H9 (cell line): ENCODE data around the gene PCED1A. TPM values are rescaled to one million over a fixed set of nuclear protein-coding genes. Genes with fewer than 3 reads are reported as not detected.

Source experiments
- DNase-seq: peaks from one replicate; pipeline ENCODE4 v3.0.0-alpha.2; 2017
- H2AFZ ChIP-seq: one replicate; pipeline ENCODE4 v1.6.1; 2013; ENCODE audit warnings: mild to moderate bottlenecking, low read length, control low read depth, moderate library complexity
- H2AK5ac ChIP-seq: 2 replicates; pipeline ENCODE4 v1.6.1; 2013; ENCODE audit warnings: low read length, control low read depth, mixed read lengths; ENCODE audit not compliant: insufficient read length
- H2BK120ac ChIP-seq: one replicate; pipeline ENCODE4 v1.6.1; 2013; ENCODE audit warnings: low read depth, mild to moderate bottlenecking, low read length, control low read depth, inconsistent platforms; ENCODE audit not compliant: poor library complexity, severe bottlenecking
- H2BK12ac ChIP-seq: 2 replicates; pipeline ENCODE4 v1.6.1; 2013; ENCODE audit warnings: low read length, control low read depth, mixed read lengths, low read depth; ENCODE audit not compliant: insufficient read length
- H2BK15ac ChIP-seq: 2 replicates; pipeline ENCODE4 v1.6.1; 2013; ENCODE audit warnings: low read depth, low read length, control low read depth
- H2BK20ac ChIP-seq: one replicate; pipeline ENCODE4 v1.6.1; 2013; ENCODE audit warnings: low read depth, mild to moderate bottlenecking, low read length, control low read depth, inconsistent platforms; ENCODE audit not compliant: poor library complexity, severe bottlenecking
- H2BK5ac ChIP-seq: 2 replicates; pipeline ENCODE4 v1.6.1; 2013; ENCODE audit warnings: low read length, control low read depth, mixed read lengths; ENCODE audit not compliant: insufficient read length
- H3K14ac ChIP-seq: 2 replicates; pipeline ENCODE4 v1.6.1; 2013; ENCODE audit warnings: low read length, control low read depth; ENCODE audit not compliant: insufficient read depth
- H3K18ac ChIP-seq: 2 replicates; pipeline ENCODE4 v1.6.1; 2013; ENCODE audit warnings: low read depth, mild to moderate bottlenecking, mixed read lengths, low read length, control low read depth; ENCODE audit not compliant: insufficient read length
- H3K23ac ChIP-seq: 2 replicates; pipeline ENCODE4 v1.6.1; 2013; ENCODE audit warnings: low read length, control low read depth, mixed read lengths, low read depth; ENCODE audit not compliant: insufficient read length
- H3K23me2 ChIP-seq: 2 replicates; pipeline ENCODE4 v1.6.1; 2013; ENCODE audit warnings: low read depth, mild to moderate bottlenecking, mixed read lengths, low read length, control low read depth; ENCODE audit not compliant: insufficient read length, poor library complexity, severe bottlenecking
- H3K27ac ChIP-seq: 2 replicates; pipeline ENCODE4 v1.5.1; 2013; ENCODE audit warnings: low read length, control low read depth, mixed read lengths, low read depth; ENCODE audit not compliant: insufficient read length
- H3K27me3 ChIP-seq: 2 replicates; pipeline ENCODE4 v1.6.1; 2013; ENCODE audit warnings: low read length, control low read depth, inconsistent platforms; ENCODE audit not compliant: insufficient read depth
- H3K4ac ChIP-seq: 2 replicates; pipeline ENCODE4 v1.6.1; 2013; ENCODE audit warnings: low read depth, mild to moderate bottlenecking, control low read depth, inconsistent platforms, low read length, moderate library complexity
- H3K4me1 ChIP-seq: 2 replicates; pipeline ENCODE4 v1.6.1; 2013; ENCODE audit warnings: low read length, control low read depth, inconsistent platforms; ENCODE audit not compliant: insufficient read depth
- H3K4me2 ChIP-seq: 2 replicates; pipeline ENCODE4 v1.6.1; 2013; ENCODE audit warnings: low read length, control low read depth, mixed read lengths; ENCODE audit not compliant: insufficient read length, insufficient read depth
- H3K56ac ChIP-seq: 2 replicates; pipeline ENCODE4 v1.6.1; 2013; ENCODE audit warnings: low read depth, mild to moderate bottlenecking, mixed read lengths, low read length, control low read depth; ENCODE audit not compliant: insufficient read length
- H3K79me1 ChIP-seq: 2 replicates; pipeline ENCODE4 v1.6.1; 2013; ENCODE audit warnings: low read depth, mild to moderate bottlenecking, moderate library complexity, low read length, control low read depth, inconsistent platforms; ENCODE audit not compliant: insufficient read depth, poor library complexity, severe bottlenecking
- H3K79me2 ChIP-seq: 2 replicates; pipeline ENCODE4 v1.6.1; 2013; ENCODE audit warnings: low read length, control low read depth, inconsistent platforms; ENCODE audit not compliant: insufficient read depth
- H3K9ac ChIP-seq: 2 replicates; pipeline ENCODE4 v1.6.1; 2013; ENCODE audit warnings: low read length, control low read depth, mixed read lengths; ENCODE audit not compliant: insufficient read length; ENCODE audit errors: extremely low read depth
- H3K9me3 ChIP-seq: one replicate; pipeline ENCODE4 v1.6.1; 2013; ENCODE audit warnings: low read depth, low read length, inconsistent platforms; ENCODE audit not compliant: control insufficient read depth
- H3T11ph ChIP-seq: one replicate; pipeline ENCODE4 v1.6.1; 2013; ENCODE audit warnings: mild to moderate bottlenecking, low read length, control low read depth, inconsistent platforms
- H4K20me1 ChIP-seq: one replicate; pipeline ENCODE4 v1.6.1; 2013; ENCODE audit not compliant: control insufficient read depth, insufficient read length, insufficient read depth
- H4K5ac ChIP-seq: 2 replicates; pipeline ENCODE4 v1.6.1; 2013; ENCODE audit warnings: low read depth, mild to moderate bottlenecking, mixed read lengths, low read length, control low read depth; ENCODE audit not compliant: insufficient read length
- H4K8ac ChIP-seq: replicated peaks from 2 replicates; pipeline ENCODE4 v1.6.1; 2013; ENCODE audit warnings: low read length, control low read depth, mixed read lengths, low read depth; ENCODE audit not compliant: insufficient read length
- H4K91ac ChIP-seq: 2 replicates; pipeline ENCODE4 v1.6.1; 2013; ENCODE audit warnings: low read depth, mild to moderate bottlenecking, moderate library complexity, mixed read lengths, low read length, control low read depth; ENCODE audit not compliant: insufficient read length
- H3K27ac Mint-ChIP-seq, 3 experiments: 2 replicates in 2 of 3; 3 replicates in 1 of 3; pipeline ENCODE4 v1.8.0; 2020 to 2021; ENCODE audit warnings: mixed read lengths in 3 of 3, mild to moderate bottlenecking in 1 of 3, moderate library complexity in 1 of 3
- H3K27me3 Mint-ChIP-seq: 2 replicates; pipeline ENCODE4 v1.8.0; 2021; ENCODE audit warnings: low read depth, mild to moderate bottlenecking, moderate library complexity, mixed read lengths
- H3K36me3 Mint-ChIP-seq, 3 experiments: 2 replicates in 2 of 3; 3 replicates in 1 of 3; pipeline ENCODE4 v1.8.0; 2020 to 2021; ENCODE audit warnings: low read depth in 3 of 3, mixed read lengths in 3 of 3; ENCODE audit not compliant: insufficient read depth in 1 of 3
- H3K4me1 Mint-ChIP-seq, 2 experiments: 2 replicates each; pipeline ENCODE4 v1.8.0; 2020; ENCODE audit warnings: mixed read lengths in 2 of 2
- H3K4me3 Mint-ChIP-seq, 2 experiments: 2 replicates in 1 of 2; 3 replicates in 1 of 2; pipeline ENCODE4 v1.8.0; 2020 to 2021; ENCODE audit warnings: mild to moderate bottlenecking in 2 of 2, mixed read lengths in 2 of 2, moderate library complexity in 1 of 2
- H3K9me3 Mint-ChIP-seq, 2 experiments: 2 replicates in 1 of 2; 3 replicates in 1 of 2; pipeline ENCODE4 v1.8.0; 2020; ENCODE audit warnings: mild to moderate bottlenecking in 2 of 2, mixed read lengths in 2 of 2, moderate library complexity in 1 of 2
- WGBS: extraction: QIAGEN DNeasy Blood & Tissue Kit; methylation state at CpG from one replicate; pipeline ENCODE4 v1.1.7; 2013; ENCODE audit warnings: missing lambda C conversion rate, low lambda C conversion rate, mixed read lengths; ENCODE audit not compliant: insufficient read length; ENCODE audit errors: extremely low coverage; 5-methylcytosine and 5-hydroxymethylcytosine counted together
- total RNA-seq: library from RNA; stranded (reverse); gene quantifications from 2 replicates; pipeline ENCODE4 v1.2.1, GENCODE V29; 2021
- TF ChIP-seq, protein P1 (sequence below): fragments of 200-600 bp; sonication (generic); conservative IDR thresholded peaks from 3 replicates; pipeline ENCODE4 v1.8.0; 2021; ENCODE audit warnings: antibody characterized with exemption, mild to moderate bottlenecking

PCED1A gene
- total RNA-seq, 1 experiment from 2014 or later: 30.8 TPM

DNA sequence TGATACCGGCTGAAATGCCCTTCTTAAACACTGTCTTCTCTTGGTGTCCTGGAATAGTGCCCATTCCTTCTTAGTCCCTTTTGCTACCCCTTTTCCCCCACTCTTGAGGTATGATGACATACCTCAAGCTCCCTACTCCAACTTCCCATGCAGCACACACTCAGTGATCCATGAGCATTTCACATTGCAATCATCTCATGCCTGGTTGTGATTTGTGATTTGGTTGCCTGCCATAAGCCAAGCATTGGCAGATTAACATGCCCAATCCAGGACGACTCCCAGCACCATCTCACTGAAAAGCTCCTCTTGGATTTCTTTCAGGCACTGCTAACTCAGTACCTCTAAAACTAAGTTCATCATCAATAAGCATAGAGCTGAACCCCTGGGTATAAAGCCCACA, 18.1 kb upstream of the PCED1A start:
- H3T11ph ChIP-seq: no peak overlapping the region
- H2BK12ac ChIP-seq: no peak overlapping the region
- H4K20me1 ChIP-seq: no peaks in the 10 kb centered on the region
- H3K9ac ChIP-seq: no peak overlapping the region
- H3K4me1 ChIP-seq: no peaks in the 10 kb centered on the region
- H3K14ac ChIP-seq: no peak overlapping the region
- H3K4me2 ChIP-seq: no peak overlapping the region
- H3K9me3 ChIP-seq: no peaks in the 10 kb centered on the region
- Mint-ChIP-seq H3K27me3 (no peaks in the 10 kb centered on the region), H3K9me3 (no peaks in the 10 kb centered on the region), H3K4me1 (no peaks in the 10 kb centered on the region), H3K4me3 (no peak overlapping the region), H3K27ac (no peak overlapping the region), H3K36me3 (peaks cover 0 to 10% (median 0%) of the 10 kb centered on the region in 3 experiments; a peak in 1 of 7 replicates)
- no peak overlapping the region for H2BK5ac ChIP-seq
- no peak overlapping the region for H3K23ac ChIP-seq
- TF ChIP-seq, protein P1, sequence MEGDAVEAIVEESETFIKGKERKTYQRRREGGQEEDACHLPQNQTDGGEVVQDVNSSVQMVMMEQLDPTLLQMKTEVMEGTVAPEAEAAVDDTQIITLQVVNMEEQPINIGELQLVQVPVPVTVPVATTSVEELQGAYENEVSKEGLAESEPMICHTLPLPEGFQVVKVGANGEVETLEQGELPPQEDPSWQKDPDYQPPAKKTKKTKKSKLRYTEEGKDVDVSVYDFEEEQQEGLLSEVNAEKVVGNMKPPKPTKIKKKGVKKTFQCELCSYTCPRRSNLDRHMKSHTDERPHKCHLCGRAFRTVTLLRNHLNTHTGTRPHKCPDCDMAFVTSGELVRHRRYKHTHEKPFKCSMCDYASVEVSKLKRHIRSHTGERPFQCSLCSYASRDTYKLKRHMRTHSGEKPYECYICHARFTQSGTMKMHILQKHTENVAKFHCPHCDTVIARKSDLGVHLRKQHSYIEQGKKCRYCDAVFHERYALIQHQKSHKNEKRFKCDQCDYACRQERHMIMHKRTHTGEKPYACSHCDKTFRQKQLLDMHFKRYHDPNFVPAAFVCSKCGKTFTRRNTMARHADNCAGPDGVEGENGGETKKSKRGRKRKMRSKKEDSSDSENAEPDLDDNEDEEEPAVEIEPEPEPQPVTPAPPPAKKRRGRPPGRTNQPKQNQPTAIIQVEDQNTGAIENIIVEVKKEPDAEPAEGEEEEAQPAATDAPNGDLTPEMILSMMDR: no peak
- H3K18ac ChIP-seq: no peak overlapping the region
- H3K56ac ChIP-seq: no peak overlapping the region
- no peak for DNase-seq
- H4K91ac ChIP-seq: no peak overlapping the region
- H3K79me2 ChIP-seq: no peaks in the 10 kb centered on the region
- H4K5ac ChIP-seq: no peak overlapping the region
- no peak overlapping the region for H3K4ac ChIP-seq
- no peak overlapping the region for H2BK120ac ChIP-seq
- no peaks in the 10 kb centered on the region for H3K23me2 ChIP-seq
- no peak overlapping the region for H2BK20ac ChIP-seq
- H2AK5ac ChIP-seq: no peak overlapping the region
- no peaks in the 10 kb centered on the region for H3K27me3 ChIP-seq
- WGBS: no CpG with 5 or more reads among the region's 2 CpGs
- no peaks in the 10 kb centered on the region for H3K79me1 ChIP-seq
- no peak overlapping the region for H2BK15ac ChIP-seq
- H3K27ac ChIP-seq: no peak overlapping the region
- no peak overlapping the region for H2AFZ ChIP-seq
- H4K8ac ChIP-seq: no peak overlapping the region
